ENCODE results near the gene OR3A2. TPM values are rescaled to one million over a fixed set of nuclear protein-coding genes. Genes with fewer than 3 reads are reported as not detected.

OR3A2 gene
- not detected in 2 replicates for polyA plus RNA-seq
- not detected in 2 replicates for polyA minus RNA-seq

DNA sequence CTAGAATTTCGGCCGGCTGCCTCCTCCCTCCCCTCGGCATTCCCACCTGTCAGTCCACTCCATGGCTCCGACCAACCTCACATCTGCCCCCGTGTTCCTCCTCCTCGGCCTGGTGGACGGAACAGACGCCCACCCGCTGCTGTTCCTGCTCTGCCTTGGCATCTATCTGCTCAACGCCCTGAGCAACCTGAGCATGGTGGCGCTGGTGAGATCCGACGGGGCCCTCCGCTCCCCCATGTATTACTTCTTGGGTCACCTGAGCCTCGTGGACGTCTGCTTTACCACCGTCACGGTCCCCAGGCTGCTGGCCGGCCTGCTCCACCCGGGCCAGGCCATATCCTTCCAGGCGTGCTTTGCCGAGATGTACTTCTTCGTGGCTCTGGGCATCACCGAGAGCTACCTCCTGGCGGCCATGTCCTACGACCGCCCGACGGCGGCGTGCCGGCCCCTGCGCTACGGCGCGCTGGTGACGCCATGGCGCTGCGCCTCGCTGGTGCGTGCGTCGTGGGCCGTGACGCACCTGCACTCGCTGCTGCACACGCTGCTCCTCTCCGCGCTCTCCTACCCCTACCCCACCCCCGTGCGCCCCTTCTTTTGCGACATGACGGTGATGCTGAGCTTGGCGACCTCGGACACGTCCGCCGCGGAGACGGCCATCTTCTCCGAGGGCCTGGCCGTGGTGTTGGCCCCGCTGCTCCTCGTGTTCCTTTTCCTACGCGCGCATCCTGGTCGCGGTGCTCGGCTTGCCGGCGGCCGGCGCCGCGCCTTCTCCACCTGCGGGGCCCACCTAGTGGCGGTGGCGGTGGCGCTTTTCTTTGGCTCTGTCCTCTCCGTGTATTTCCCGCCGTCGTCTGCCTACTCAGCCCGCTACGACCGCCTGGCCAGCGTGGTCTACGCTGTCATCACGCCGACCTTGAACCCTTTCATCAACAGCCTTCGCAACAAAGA lies at the start of gene OR3A2:
Gene OR3A2, minus strand, starts transcription at position 440 of the 948 bp plus-strand sequence.
- TF ChIP-seq POLR2AphosphoS5 (IDR thresholded peaks at IDR 0.05) (no peak), RAD21 (conservative IDR thresholded peaks at IDR 0.05) (no peak), TAF1 (IDR thresholded peaks at IDR 0.05; ENCODE audit: low read depth) (no peak), SMC3 (conservative IDR thresholded peaks at IDR 0.05; ENCODE audit: poor library complexity) (no peak), EZH2 (IDR thresholded peaks at IDR 0.05; ENCODE audit: borderline replicate concordance, insufficient read depth, low read length, poor library complexity, severe bottlenecking) (no peak), MXI1 (conservative IDR thresholded peaks at IDR 0.05; ENCODE audit: poor library complexity, severe bottlenecking) (no peak), EP300 (conservative IDR thresholded peaks at IDR 0.05; ENCODE audit: poor library complexity, severe bottlenecking) (no peak)
- TF ChIP-seq, protein P1, sequence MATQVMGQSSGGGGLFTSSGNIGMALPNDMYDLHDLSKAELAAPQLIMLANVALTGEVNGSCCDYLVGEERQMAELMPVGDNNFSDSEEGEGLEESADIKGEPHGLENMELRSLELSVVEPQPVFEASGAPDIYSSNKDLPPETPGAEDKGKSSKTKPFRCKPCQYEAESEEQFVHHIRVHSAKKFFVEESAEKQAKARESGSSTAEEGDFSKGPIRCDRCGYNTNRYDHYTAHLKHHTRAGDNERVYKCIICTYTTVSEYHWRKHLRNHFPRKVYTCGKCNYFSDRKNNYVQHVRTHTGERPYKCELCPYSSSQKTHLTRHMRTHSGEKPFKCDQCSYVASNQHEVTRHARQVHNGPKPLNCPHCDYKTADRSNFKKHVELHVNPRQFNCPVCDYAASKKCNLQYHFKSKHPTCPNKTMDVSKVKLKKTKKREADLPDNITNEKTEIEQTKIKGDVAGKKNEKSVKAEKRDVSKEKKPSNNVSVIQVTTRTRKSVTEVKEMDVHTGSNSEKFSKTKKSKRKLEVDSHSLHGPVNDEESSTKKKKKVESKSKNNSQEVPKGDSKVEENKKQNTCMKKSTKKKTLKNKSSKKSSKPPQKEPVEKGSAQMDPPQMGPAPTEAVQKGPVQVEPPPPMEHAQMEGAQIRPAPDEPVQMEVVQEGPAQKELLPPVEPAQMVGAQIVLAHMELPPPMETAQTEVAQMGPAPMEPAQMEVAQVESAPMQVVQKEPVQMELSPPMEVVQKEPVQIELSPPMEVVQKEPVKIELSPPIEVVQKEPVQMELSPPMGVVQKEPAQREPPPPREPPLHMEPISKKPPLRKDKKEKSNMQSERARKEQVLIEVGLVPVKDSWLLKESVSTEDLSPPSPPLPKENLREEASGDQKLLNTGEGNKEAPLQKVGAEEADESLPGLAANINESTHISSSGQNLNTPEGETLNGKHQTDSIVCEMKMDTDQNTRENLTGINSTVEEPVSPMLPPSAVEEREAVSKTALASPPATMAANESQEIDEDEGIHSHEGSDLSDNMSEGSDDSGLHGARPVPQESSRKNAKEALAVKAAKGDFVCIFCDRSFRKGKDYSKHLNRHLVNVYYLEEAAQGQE (IDR thresholded peaks at IDR 0.05; ENCODE audit: borderline replicate concordance): no peak
- TF ChIP-seq, protein P2, sequence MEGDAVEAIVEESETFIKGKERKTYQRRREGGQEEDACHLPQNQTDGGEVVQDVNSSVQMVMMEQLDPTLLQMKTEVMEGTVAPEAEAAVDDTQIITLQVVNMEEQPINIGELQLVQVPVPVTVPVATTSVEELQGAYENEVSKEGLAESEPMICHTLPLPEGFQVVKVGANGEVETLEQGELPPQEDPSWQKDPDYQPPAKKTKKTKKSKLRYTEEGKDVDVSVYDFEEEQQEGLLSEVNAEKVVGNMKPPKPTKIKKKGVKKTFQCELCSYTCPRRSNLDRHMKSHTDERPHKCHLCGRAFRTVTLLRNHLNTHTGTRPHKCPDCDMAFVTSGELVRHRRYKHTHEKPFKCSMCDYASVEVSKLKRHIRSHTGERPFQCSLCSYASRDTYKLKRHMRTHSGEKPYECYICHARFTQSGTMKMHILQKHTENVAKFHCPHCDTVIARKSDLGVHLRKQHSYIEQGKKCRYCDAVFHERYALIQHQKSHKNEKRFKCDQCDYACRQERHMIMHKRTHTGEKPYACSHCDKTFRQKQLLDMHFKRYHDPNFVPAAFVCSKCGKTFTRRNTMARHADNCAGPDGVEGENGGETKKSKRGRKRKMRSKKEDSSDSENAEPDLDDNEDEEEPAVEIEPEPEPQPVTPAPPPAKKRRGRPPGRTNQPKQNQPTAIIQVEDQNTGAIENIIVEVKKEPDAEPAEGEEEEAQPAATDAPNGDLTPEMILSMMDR (IDR thresholded peaks at IDR 0.05; ENCODE audit: poor library complexity, severe bottlenecking): no peak
- H3K9ac ChIP-seq (ENCODE audit: low read length): no peak within 1 kb of the TSS
- no peaks in the 10 kb centered on the region for H3K27me3 ChIP-seq (ENCODE audit: insufficient read depth, low read depth, low read length)
- H3K27ac ChIP-seq (ENCODE audit: low read length): no peak within 1 kb of the TSS
- H3F3A ChIP-seq (ENCODE audit: insufficient read depth, low read length, poor library complexity, severe bottlenecking): no peaks in the 10 kb centered on the region
- H3K79me2 ChIP-seq (replicated peaks; ENCODE audit: insufficient read depth, low read length): no peaks in the 10 kb centered on the region
- H3K9me3 ChIP-seq (ENCODE audit: low read length): no peaks in the 10 kb centered on the region
- no peaks in the 10 kb centered on the region for H4K20me1 ChIP-seq (ENCODE audit: insufficient read depth)
- no peak within 1 kb of the TSS for H2AFZ ChIP-seq (ENCODE audit: low read depth, low read length)
- H3K9me2 ChIP-seq (ENCODE audit: insufficient read depth, low read length): no peaks in the 10 kb centered on the region
- H3K36me3 ChIP-seq (ENCODE audit: insufficient read depth, low read length): no peaks in the 10 kb centered on the region
- no peak within 1 kb of the TSS for H3K4me2 ChIP-seq (ENCODE audit: low read length)
- H3K4me3 ChIP-seq (ENCODE audit: low read length): no peak within 1 kb of the TSS

DNA sequence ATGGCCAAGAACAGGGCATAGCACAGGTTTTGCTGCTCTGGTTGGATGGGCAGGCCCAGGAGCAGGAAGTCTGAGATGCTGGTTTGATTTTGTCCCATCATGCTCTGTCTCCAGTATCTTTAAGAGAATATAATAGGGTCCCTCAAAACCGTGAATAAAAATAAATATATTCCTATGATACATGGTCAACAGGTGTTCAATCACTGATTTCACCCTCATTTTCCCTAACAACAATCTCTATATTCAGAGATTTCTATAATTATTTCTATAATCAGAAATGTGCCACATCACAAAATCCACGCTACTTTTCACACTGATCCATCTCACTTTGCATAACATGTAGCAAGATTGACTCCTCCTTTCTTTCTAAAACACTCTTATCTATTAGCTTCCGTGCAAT lies 47.6 kb upstream of the OR3A2 start, which contains the start of gene OR1E2:
Gene OR1E2, minus strand, starts transcription at position 101 of the 400 bp plus-strand sequence. Its CDS starts 0 bp downstream, at position 101.
- no peaks in the 10 kb centered on the region for H3K36me3 ChIP-seq (ENCODE audit: insufficient read depth, low read length)
- no peaks in the 10 kb centered on the region for H3K9me2 ChIP-seq (ENCODE audit: insufficient read depth, low read length)
- no peak within 1 kb of the TSS for H2AFZ ChIP-seq (ENCODE audit: low read depth, low read length)
- H3K79me2 ChIP-seq (replicated peaks; ENCODE audit: insufficient read depth, low read length): no peaks in the 10 kb centered on the region
- H3K9ac ChIP-seq (ENCODE audit: low read length): no peak within 1 kb of the TSS
- no peak within 1 kb of the TSS for H3K27ac ChIP-seq (ENCODE audit: low read length)
- H3K4me3 ChIP-seq (ENCODE audit: low read length): no peak within 1 kb of the TSS
- no peaks in the 10 kb centered on the region for H3F3A ChIP-seq (ENCODE audit: insufficient read depth, low read length, poor library complexity, severe bottlenecking)
- no peaks in the 10 kb centered on the region for H4K20me1 ChIP-seq (ENCODE audit: insufficient read depth)
- no peak for TF ChIP-seq TAF1 (IDR thresholded peaks at IDR 0.05; ENCODE audit: low read depth)
- no peak for TF ChIP-seq RAD21 (conservative IDR thresholded peaks at IDR 0.05)
- TF ChIP-seq, protein P2 (IDR thresholded peaks at IDR 0.05; ENCODE audit: poor library complexity, severe bottlenecking): no peak
- TF ChIP-seq MXI1 (conservative IDR thresholded peaks at IDR 0.05; ENCODE audit: poor library complexity, severe bottlenecking): no peak
- no peak for TF ChIP-seq SMC3 (conservative IDR thresholded peaks at IDR 0.05; ENCODE audit: poor library complexity)
- no peak for TF ChIP-seq EP300 (conservative IDR thresholded peaks at IDR 0.05; ENCODE audit: poor library complexity, severe bottlenecking)
- no peak for TF ChIP-seq POLR2AphosphoS5 (IDR thresholded peaks at IDR 0.05)
- TF ChIP-seq EZH2 (IDR thresholded peaks at IDR 0.05; ENCODE audit: borderline replicate concordance, insufficient read depth, low read length, poor library complexity, severe bottlenecking): no peak
- TF ChIP-seq, protein P1 (IDR thresholded peaks at IDR 0.05; ENCODE audit: borderline replicate concordance): no peak
- no peaks in the 10 kb centered on the region for H3K27me3 ChIP-seq (ENCODE audit: insufficient read depth, low read depth, low read length)
- no peaks in the 10 kb centered on the region for H3K9me3 ChIP-seq (ENCODE audit: low read length)
- no peak within 1 kb of the TSS for H3K4me2 ChIP-seq (ENCODE audit: low read length)
